GM12878 (cell line): ENCODE measurements around the gene CABYR. TPM values are rescaled to one million over a fixed set of nuclear protein-coding genes. Genes with fewer than 3 reads are reported as not detected.

Experiments
- ATAC-seq: fragments of 200-7000 bp; cut with Tn5 transposase; 3 replicates; pipeline ENCODE4 v1.9.1; 2020; ENCODE audit warnings: mild to moderate bottlenecking, moderate library complexity
- BruUV-seq: library from RNA; stranded (reverse); fragments of 400-500 nt; replicated peaks from 2 replicates; lab custom pipeline; 2021; lab: Mats Ljungman, UMichigan
- CTCF ChIA-PET: fragments of 300-600 bp; sonication (Branson Sonifier 250); formaldehyde crosslinking; extraction: SDS; loops from one replicate; lab custom pipeline; 2021; ENCODE audit warnings: inconsistent platforms; lab: Yijun Ruan, JAX
- POLR2A ChIA-PET: fragments of 350-600 bp; formaldehyde crosslinking; extraction: SDS; loops from one replicate; lab custom pipeline; 2021; ENCODE audit warnings: inconsistent platforms; lab: Charles Lee
- RAD21 ChIA-PET: fragments of 300-600 bp; sonication (Branson Sonifier 250); formaldehyde crosslinking; loops from one replicate; lab custom pipeline; 2023; ENCODE audit warnings: antibody characterized with exemption; ENCODE audit not compliant: unreplicated experiment; lab: Charles Lee
- SMC1A ChIA-PET: fragments of 300-600 bp; sonication (Branson Sonifier 250); formaldehyde crosslinking; loops from one replicate; lab custom pipeline; 2023; ENCODE audit not compliant: unreplicated experiment, uncharacterized antibody; lab: Charles Lee
- DNase-seq: peaks from one replicate; pipeline ENCODE4 v3.0.0-alpha.2; 2011; ENCODE audit warnings: low read depth, low spot score
- FAIRE-seq: peaks from 3 replicates; lab custom pipeline; 2011; peaks lifted over from hg19 to GRCh38; lab: Jason Lieb, UNC
- H2AFZ ChIP-seq: 2 replicates; pipeline ENCODE4 v1.6.0; 2011; ENCODE audit warnings: low read depth, low read length, control low read depth; ENCODE audit not compliant: control insufficient read depth
- H3K27ac ChIP-seq: 2 replicates; pipeline ENCODE4 v1.5.1; 2011; ENCODE audit warnings: control low read depth; ENCODE audit not compliant: control insufficient read depth, insufficient read depth
- H3K27me3 ChIP-seq, 2 experiments: replicated peaks in 1 of 2; 2 replicates each; pipeline versions ENCODE4 v1.6.0 to v1.6.1; 2011; ENCODE audit warnings: low read length in 1 of 2; ENCODE audit not compliant: control insufficient read depth in 2 of 2, insufficient read depth in 2 of 2
- H3K36me3 ChIP-seq, 2 experiments: 2 replicates each; pipeline ENCODE4 v1.5.1; 2011; ENCODE audit warnings: low read length in 1 of 2; ENCODE audit not compliant: control insufficient read depth in 2 of 2, insufficient read depth in 2 of 2
- H3K4me1 ChIP-seq: 2 replicates; pipeline ENCODE4 v1.6.1; 2011; ENCODE audit warnings: mild to moderate bottlenecking, low read length, moderate library complexity, mixed read lengths; ENCODE audit not compliant: control insufficient read depth, insufficient read depth
- H3K4me2 ChIP-seq: 2 replicates; pipeline ENCODE4 v1.6.0; 2011; ENCODE audit warnings: control low read depth; ENCODE audit not compliant: control insufficient read depth, insufficient read depth
- H3K4me3 ChIP-seq: fragments of 200-600 bp; sonication (generic); 2 replicates; pipeline ENCODE4 v1.5.1; 2016
- H3K79me2 ChIP-seq: 2 replicates; pipeline ENCODE4 v1.6.0; 2011; ENCODE audit warnings: low read length; ENCODE audit not compliant: control insufficient read depth, insufficient read depth
- H3K9ac ChIP-seq: 2 replicates; pipeline ENCODE4 v1.8.0; 2011; ENCODE audit warnings: low read length, control low read depth, mixed read lengths; ENCODE audit not compliant: control insufficient read depth, insufficient read depth
- H3K9me3 ChIP-seq: replicated peaks from 3 replicates; pipeline ENCODE4 v1.5.1; 2011; ENCODE audit warnings: mild to moderate bottlenecking, low read length; ENCODE audit not compliant: control insufficient read depth, insufficient read depth
- H4K20me1 ChIP-seq: 2 replicates; pipeline ENCODE4 v1.6.0; 2011; ENCODE audit not compliant: control insufficient read depth, insufficient read depth
- ASH2L ChIP-seq: fragments of 300-600, 200-600 bp; sonication (generic); IDR thresholded peaks from 2 replicates; pipeline ENCODE4 v1.6.1; 2017; ENCODE audit warnings: low read depth, mild to moderate bottlenecking, borderline replicate concordance
- CBX5 ChIP-seq: sonication (generic); IDR thresholded peaks from 2 replicates; pipeline ENCODE4 v1.6.1; 2016; ENCODE audit warnings: low read depth, moderate library complexity, mild to moderate bottlenecking, inconsistent platforms
- ETV6 ChIP-seq, 2 experiments: fragments of 450-650 bp in 1 of 2; IDR thresholded peaks in 1 of 2; conservative IDR thresholded peaks in 1 of 2; 2 replicates each; pipeline ENCODE4 v1.6.1; 2014; ENCODE audit warnings: antibody characterized with exemption in 1 of 2, borderline replicate concordance in 1 of 2, low read depth in 1 of 2, mild to moderate bottlenecking in 1 of 2, moderate library complexity in 1 of 2
- GATAD2B ChIP-seq: fragments of 450-650 bp; conservative IDR thresholded peaks from 2 replicates; pipeline ENCODE4 v1.6.1; 2017; ENCODE audit warnings: low read depth, mild to moderate bottlenecking, moderate library complexity
- HDGF ChIP-seq: fragments of 450-650 bp; IDR thresholded peaks from 2 replicates; pipeline ENCODE4 v1.6.1; 2016; ENCODE audit warnings: antibody characterized with exemption
- KAT2A ChIP-seq: conservative IDR thresholded peaks from 2 replicates; pipeline ENCODE4 v1.6.1; 2011; ENCODE audit warnings: low read depth, low read length; ENCODE audit not compliant: control insufficient read depth
- KLF5 ChIP-seq: fragments of 450-650 bp; IDR thresholded peaks from 2 replicates; pipeline ENCODE4 v1.6.1; 2014; ENCODE audit warnings: mild to moderate bottlenecking; ENCODE audit not compliant: partially characterized antibody
- MTA3 ChIP-seq: IDR thresholded peaks from 2 replicates; pipeline ENCODE4 v1.6.1; 2012; ENCODE audit warnings: low read length, inconsistent platforms, borderline replicate concordance
- NBN ChIP-seq: fragments of 450-650 bp; IDR thresholded peaks from 2 replicates; pipeline ENCODE4 v1.6.1; 2016
- NR2C2 ChIP-seq: IDR thresholded peaks from 2 replicates; pipeline ENCODE4 v1.6.1; 2011; ENCODE audit warnings: borderline replicate concordance, low read depth; ENCODE audit not compliant: control insufficient read depth, insufficient read length
- NRF1 ChIP-seq: conservative IDR thresholded peaks from 2 replicates; pipeline ENCODE4 v1.6.1; 2011; ENCODE audit warnings: mild to moderate bottlenecking, low read depth, low read length, improper control_type of control experiment
- USF1 ChIP-seq: IDR thresholded peaks from 2 replicates; pipeline ENCODE4 v1.6.1; 2011; ENCODE audit warnings: borderline replicate concordance, low read depth, mild to moderate bottlenecking, moderate library complexity, mixed read lengths, low read length; ENCODE audit not compliant: insufficient read depth; ENCODE audit errors: extremely low read length
- YBX1 ChIP-seq: fragments of 450-650 bp; IDR thresholded peaks from 2 replicates; pipeline ENCODE4 v1.6.1; 2016; ENCODE audit warnings: antibody characterized with exemption
- ZNF24 ChIP-seq: fragments of 450-650 bp; IDR thresholded peaks from 2 replicates; pipeline ENCODE4 v1.6.1; 2017; ENCODE audit warnings: antibody characterized with exemption, mild to moderate bottlenecking
- WGBS: methylation state at CpG from one replicate; pipeline ENCODE4 v1.1.6; 2016; ENCODE audit warnings: low lambda C conversion rate; ENCODE audit not compliant: insufficient replicate concordance, insufficient coverage; ENCODE audit errors: missing lambda C conversion rate; 5-methylcytosine and 5-hydroxymethylcytosine counted together
- in situ Hi-C: fragments of 300-500 bp; cut with MboI; formaldehyde crosslinking; loops from 9 replicates; pipeline ENCODE4 v1.14.3; 2018; ENCODE audit warnings: mixed read lengths
- intact Hi-C: fragments of 100-400 bp; cut with micrococcal nuclease; formaldehyde crosslinking; loops from one replicate; pipeline ENCODE4 v1.14.2; 2022; ENCODE audit not compliant: unreplicated experiment
- polyA plus RNA-seq, 11 experiments: library from polyadenylated mRNA; depleted of rRNA in 4 of 11; unstranded in 6 of 11; stranded (reverse) in 5 of 11; fragments of >200 nt; fragmentation: Nextera tagmentation in 4 of 11; fragmentation: Illumina TruSeq in 1 of 11; extraction: Ambion mirVana in 4 of 11; extraction: Trizol in 1 of 11; gene quantifications; 1 replicate in 1 of 11; 2 replicates in 10 of 11; pipeline versions ENCODE4 v1.2.1 to v1.2.3, GENCODE V29; 2011 to 2016; ENCODE audit warnings: inconsistent platforms in 2 of 11, missing spikeins in 2 of 11, low read depth in 1 of 11
- total RNA-seq, 4 experiments: library from RNA; depleted of rRNA in 3 of 4; stranded (reverse); fragments of >200 nt in 3 of 4; fragmentation: Illumina TruSeq in 1 of 4; extraction: Trizol in 1 of 4; gene quantifications; 2 replicates each; pipeline versions ENCODE4 v1.2.1 to v1.2.3, GENCODE V29; 2013 to 2021

The CABYR gene
- total and polyA plus RNA-seq, 10 of the 15 experiments (the other 5 are each of a cell fraction or from before 2014, with no cell fraction given), result 0.29 to 2.8 (median 1.7) TPM

- no peak for TF ChIP-seq USF1
Observed at GRCh38 chr18:24189007-24189528, 50.2 kb downstream of the CABYR start (continued).

- ChIA-PET RAD21 (interaction anchor here (1.5 kb wide), 1 partner anchor 13 kb away, joined by 14 read pairs; no protein-coding TSS in a partner anchor), SMC1A (interaction anchor here (1.3 to 6.5 kb wide), 2 partner anchors 7 to 13 kb away, joined by 4 to 48 read pairs; no protein-coding TSS in a partner anchor), CTCF (interaction anchor here (1.1 to 6.2 kb wide), 3 partner anchors 11 to 299 kb away, joined by 5 to 69 read pairs (median 6); no protein-coding TSS in a partner anchor), POLR2A (no interaction called here)
- no peak overlapping the region for H3K4me3 ChIP-seq
- DNase-seq (no peak), FAIRE-seq (no peak), ATAC-seq (no peak)
- 77% methylated on average over 15 of the region's 15 CpGs for WGBS
- no peaks in the 10 kb centered on the region for H3K79me2 ChIP-seq
- H3K27ac ChIP-seq, result no peak overlapping the region
- H3K9me3 ChIP-seq, result no peaks in the 10 kb centered on the region
- no peak overlapping the region for H2AFZ ChIP-seq
- no peaks in the 10 kb centered on the region for H4K20me1 ChIP-seq
- H3K27me3 ChIP-seq, result peaks cover 0 to 9% of the 10 kb centered on the region in 2 experiments; a peak in 2 of 4 replicates
- no peaks in the 10 kb centered on the region for H3K36me3 ChIP-seq
- peak overlapping the region; percentile 51; the same call in 1 of the 2 replicates for H3K4me2 ChIP-seq
- no peak for TF ChIP-seq KLF5
- no peak for TF ChIP-seq NR2C2
- no peak for TF ChIP-seq GATAD2B
- TF ChIP-seq KAT2A, result no peak
- TF ChIP-seq NBN, result no peak
- TF ChIP-seq CBX5, result no peak
- TF ChIP-seq HDGF, result no peak
- TF ChIP-seq ETV6 (conservative IDR thresholded peaks at IDR 0.05 in 1 of 2, IDR thresholded peaks at IDR 0.05 in 1 of 2; ENCODE audit: borderline replicate concordance in 1 of 2, low read depth in 1 of 2), result no peak
- no peak for TF ChIP-seq YBX1
- no peak for TF ChIP-seq ASH2L
- TF ChIP-seq ZNF24, result no peak
- TF ChIP-seq MTA3, result no peak
- no peak for TF ChIP-seq NRF1
- peaks cover 21% of the 10 kb centered on the region for H3K4me1 ChIP-seq
- H3K9ac ChIP-seq, result no peak overlapping the region
- BruUV-seq, result no TSS peak
- in situ Hi-C loops, result no loop called here
- intact Hi-C loops, result no loop called here
Observed at GRCh38 chr18:24189664-24190346, 50.9 kb downstream of the CABYR start.
